ENCODE measurements around the gene APP.

The APP gene

GRCh38 chr21:26126168-26126553 is 44.4 kb downstream of the APP start:
- no peak for DNase-seq (ENCODE audit: low read depth)

- no peak for DNase-seq (ENCODE audit: low read depth)
Measured at GRCh38 chr21:26125433-26126167, 45.0 kb downstream of the APP start.

GRCh38 chr21:26124896-26125295 is 45.7 kb downstream of the APP start:
- no peak for DNase-seq (ENCODE audit: low read depth)

DNA sequence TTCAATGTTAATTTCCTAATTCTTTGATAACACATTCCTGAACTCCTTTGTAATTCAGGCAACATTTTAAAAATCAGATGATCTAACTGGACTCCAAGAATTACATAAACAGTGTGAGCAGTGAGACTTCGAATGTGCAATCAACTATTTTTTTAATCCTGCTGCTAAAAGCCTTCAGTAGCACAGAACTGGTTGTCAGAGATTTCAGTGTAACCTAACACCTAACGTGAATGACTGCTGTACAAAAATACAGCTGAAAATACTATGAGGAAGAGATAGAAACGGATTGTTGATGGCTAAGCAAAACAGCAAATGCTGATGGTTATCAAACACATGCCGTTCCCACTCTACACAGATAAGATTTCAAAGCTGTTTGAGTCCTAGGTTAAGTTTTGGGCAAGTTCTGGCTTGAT is 46.1 kb downstream of the APP start:
- no peak for DNase-seq (ENCODE audit: low read depth)

- no peak for DNase-seq (ENCODE audit: low read depth)
Measured at GRCh38 chr21:26123012-26123411, 47.6 kb downstream of the APP start.

GRCh38 chr21:26120828-26121227 is 49.7 kb downstream of the APP start:
- no peak for DNase-seq (ENCODE audit: low read depth)

DNA sequence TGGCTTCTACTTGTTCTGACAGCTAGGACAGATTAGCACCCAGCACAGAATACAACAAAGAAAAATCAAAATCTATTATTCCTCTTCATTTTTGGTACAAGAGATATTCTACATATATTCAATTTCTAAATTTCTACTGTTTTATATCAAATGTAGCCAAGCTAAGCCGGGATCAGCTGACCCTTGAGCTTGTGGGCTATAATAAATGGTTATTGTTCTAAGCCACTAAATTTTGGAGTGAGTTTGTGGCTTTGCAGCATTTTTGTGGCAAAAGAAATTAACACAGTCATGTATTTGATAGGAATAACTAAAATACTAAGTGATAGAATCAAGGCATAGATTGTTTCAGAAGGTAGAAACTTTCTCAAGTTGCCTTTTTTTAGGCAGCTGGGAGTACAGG is 50.7 kb downstream of the APP start:
- no peak for DNase-seq (ENCODE audit: low read depth)

GRCh38 chr21:26118938-26119540 is 51.5 kb downstream of the APP start:
- DNase-seq (ENCODE audit: low read depth), result no peak

- no peak for DNase-seq (ENCODE audit: low read depth)
Measured at GRCh38 chr21:26117972-26118367, 52.6 kb downstream of the APP start.

GRCh38 chr21:26117324-26117971 is 53.1 kb downstream of the APP start:
- no peak for DNase-seq (ENCODE audit: low read depth)

DNA sequence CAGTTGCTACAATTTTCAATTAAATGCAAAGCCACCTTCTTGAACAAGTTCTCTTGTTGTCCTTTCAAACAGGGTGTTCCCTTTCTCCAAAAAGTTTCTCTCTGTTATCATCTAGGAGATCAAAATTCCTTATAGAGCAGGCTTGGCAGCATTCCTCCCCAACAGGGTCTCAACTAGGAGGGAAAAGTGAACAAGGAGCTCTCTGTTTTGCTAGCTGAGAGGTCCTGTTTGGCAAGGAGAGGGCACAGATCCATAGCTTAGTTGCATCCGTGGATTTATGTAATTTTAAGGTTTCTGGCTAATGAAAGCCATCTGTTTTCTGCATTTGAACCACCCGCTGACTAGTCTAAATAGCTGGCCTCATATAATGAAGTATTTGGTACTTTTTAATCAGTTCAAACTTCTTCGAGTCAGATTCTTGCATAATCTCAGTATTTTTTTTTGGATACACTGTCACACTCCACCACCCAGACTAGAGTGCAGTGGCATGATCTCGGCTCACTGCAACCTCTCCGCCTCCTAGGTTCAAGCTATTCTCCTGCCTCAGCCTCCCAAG is 54.0 kb downstream of the APP start:
- DNase-seq (ENCODE audit: low read depth), result no peak

DNA sequence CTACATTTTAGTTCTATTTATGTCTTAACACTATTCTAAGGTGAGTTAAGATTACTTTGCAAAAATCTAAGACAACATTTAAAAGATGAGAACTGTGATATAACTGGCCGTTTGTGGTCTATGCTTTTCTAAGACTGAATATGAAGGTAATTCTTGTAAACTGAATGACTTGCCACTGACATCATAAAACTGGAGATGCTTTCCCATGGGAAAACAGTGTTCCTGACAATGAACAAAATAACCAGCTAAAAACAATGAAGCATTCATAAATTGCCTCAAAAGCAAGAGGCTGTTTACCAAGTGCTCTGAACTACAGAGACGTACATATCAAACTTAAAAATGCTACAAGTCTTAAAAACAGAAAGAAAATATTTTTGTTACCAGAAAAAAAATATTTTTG is 54.7 kb downstream of the APP start:
- no peak for DNase-seq (ENCODE audit: low read depth)

DNA sequence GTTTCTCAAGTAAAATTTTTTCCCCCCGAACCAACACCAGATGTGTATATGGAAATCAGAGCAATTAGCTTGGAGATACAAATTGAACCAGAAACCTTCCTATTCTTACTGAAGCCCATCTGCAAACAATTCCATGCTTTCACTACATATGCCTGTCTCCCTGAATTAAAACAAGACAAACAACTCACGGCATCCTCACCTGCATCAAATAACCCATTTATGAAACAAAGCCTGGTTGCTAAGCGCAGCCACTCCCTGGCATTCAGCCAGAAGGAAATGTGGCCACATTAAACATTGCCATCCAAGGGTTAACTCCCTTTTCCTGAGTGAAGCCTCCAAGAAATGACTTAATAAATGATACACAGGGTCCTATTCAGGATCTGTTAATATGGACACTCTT is 55.3 kb downstream of the APP start:
- no peak for DNase-seq (ENCODE audit: low read depth)

- no peak for DNase-seq (ENCODE audit: low read depth)
Measured at GRCh38 chr21:26112975-26113374, 57.6 kb downstream of the APP start.

- DNase-seq (ENCODE audit: low read depth), result no peak
Measured at GRCh38 chr21:26112127-26112742, 58.3 kb downstream of the APP start.

GRCh38 chr21:26110715-26111114 is 59.9 kb downstream of the APP start:
- no peak for DNase-seq (ENCODE audit: low read depth)

GRCh38 chr21:26107429-26107828 is 63.1 kb downstream of the APP start:
- no peak for DNase-seq (ENCODE audit: low read depth)

- no peak for DNase-seq (ENCODE audit: low read depth)
Measured at GRCh38 chr21:26106562-26106961, 64.0 kb downstream of the APP start.

DNA sequence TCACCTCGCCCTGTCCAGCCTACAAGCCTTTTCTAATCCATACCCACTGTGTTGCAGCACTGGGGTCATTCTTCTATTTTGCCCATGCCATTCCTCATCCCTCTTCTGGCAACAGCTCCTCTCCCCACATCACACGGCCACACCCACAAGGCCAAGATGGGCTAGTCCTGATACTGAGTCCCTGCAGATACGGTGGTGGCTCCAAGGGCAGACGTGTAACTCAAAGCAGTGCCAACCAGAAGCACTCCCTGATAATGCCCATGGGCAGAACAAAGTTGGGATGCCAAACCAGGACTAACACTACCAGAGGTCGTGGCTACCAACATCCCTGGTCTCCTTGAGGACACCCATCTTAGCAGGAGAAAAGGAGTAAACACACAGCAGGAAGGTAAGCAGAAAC is 64.8 kb downstream of the APP start:
- DNase-seq (ENCODE audit: low read depth), result no peak

- DNase-seq (ENCODE audit: low read depth), result no peak
Measured at GRCh38 chr21:26100573-26100972, 70.0 kb downstream of the APP start.

GRCh38 chr21:26099610-26100219 is 70.9 kb downstream of the APP start:
- DNase-seq (ENCODE audit: low read depth), result no peak

- DNase-seq (ENCODE audit: low read depth), result no peak
Measured at GRCh38 chr21:26098772-26099397, 71.7 kb downstream of the APP start.

Measured in activated T-cell treated with anti-CD3 and anti-CD28 coated beads for 1 hour (primary cell).